Testis (tissue), 3 donors: Measurements from ENCODE around the gene DLX2. TPM values are rescaled to one million over a fixed set of nuclear protein-coding genes. Genes with fewer than 3 reads are reported as not detected.

Source experiments
- DNase-seq: peaks from one replicate; pipeline ENCODE4 v3.0.0-alpha.2; 2019
- H3K27ac ChIP-seq, 2 donors: fragments of 200-600 bp; sonication (generic); one replicate each; pipeline ENCODE4 v1.5.1; 2019
- H3K27me3 ChIP-seq: fragments of 200-600 bp; sonication (generic); one replicate; pipeline ENCODE4 v1.5.1; 2019
- H3K36me3 ChIP-seq: fragments of 200-600 bp; sonication (generic); one replicate; pipeline ENCODE4 v1.5.1; 2017; ENCODE audit warnings: low read depth; ENCODE audit errors: missing control alignments
- H3K4me1 ChIP-seq: fragments of 200-600 bp; sonication (generic); one replicate; pipeline ENCODE4 v1.5.1; 2019
- H3K4me3 ChIP-seq, 2 donors: fragments of 200-600 bp; sonication (generic); one replicate each; pipeline ENCODE4 v1.5.1; 2017 to 2019
- H3K9me3 ChIP-seq: fragments of 200-600 bp; sonication (generic); one replicate; pipeline ENCODE4 v1.5.1; 2017
- CTCF ChIP-seq, 3 experiments: fragments of 450-650 bp in 2 of 3; fragments of 200-600 bp in 1 of 3; sonication (generic) in 1 of 3; IDR thresholded peaks; one replicate each; pipeline ENCODE4 v1.5.1; 2016 to 2019; ENCODE audit warnings: antibody characterized with exemption in 3 of 3, mild to moderate bottlenecking in 2 of 3, moderate library complexity in 1 of 3
- POLR2A ChIP-seq: fragments of 450-650 bp; IDR thresholded peaks from one replicate; pipeline ENCODE4 v1.6.1; 2017; ENCODE audit warnings: antibody characterized with exemption, mild to moderate bottlenecking, moderate library complexity
- whole genome bisulfite sequencing, 2 donors: methylation state at CpG; one replicate each; pipeline ENCODE4 v1.1.5; 2018; 5-methylcytosine and 5-hydroxymethylcytosine counted together
- intact Hi-C: fragments of 100-400 bp; cut with DNase I; formaldehyde crosslinking; loops from one replicate; pipeline ENCODE4 v1.15.1; 2023; ENCODE audit warnings: low total_unique reads
- polyA plus RNA-seq: library from polyadenylated mRNA; stranded (reverse); fragments of 350-450 nt; fragmentation: Illumina TruSeq; extraction: RNeasy Lipid Tissue Mini Kit (QIAGEN cat#74804); gene quantifications from one replicate; pipeline ENCODE4 v1.2.3, GENCODE V29; 2014; ENCODE audit warnings: low read depth, low replicate concordance; ENCODE audit not compliant: insufficient read depth
- total RNA-seq, 2 donors: library from RNA; depleted of rRNA; stranded (reverse); fragments of >200 nt; gene quantifications; one replicate each; pipeline ENCODE4 v1.2.3, GENCODE V29; 2016

DLX2 gene
- total and polyA plus RNA-seq, 3 donors from 2014 or later: 0.29 to 1.1 (median 0.99) TPM

- intact Hi-C loops: no loop called here
- no peak for DNase-seq
- H3K4me1 ChIP-seq: no peaks in the 10 kb centered on the region
Observed at GRCh38 chr2:172137109-172137508, 34.4 kb upstream of the DLX2 start.

GRCh38 chr2:172135446-172135845, 32.7 kb upstream of the DLX2 start:
- no peak for DNase-seq

More at GRCh38 chr2:172137109-172137508, 34.4 kb upstream of the DLX2 start:
- Histone ChIP-seq H3K27ac (no peak overlapping the region), H3K9me3 (no peaks in the 10 kb centered on the region), H3K36me3 (no peaks in the 10 kb centered on the region), H3K27me3 (no peaks in the 10 kb centered on the region), H3K4me3 (no peak overlapping the region)
- no peak for TF ChIP-seq CTCF (IDR thresholded peaks at IDR 0.05)
- WGBS, 2 donors: 81 to 85% methylated on average over 2 of the region's 2 CpGs

GRCh38 chr2:172134270-172134669, 31.6 kb upstream of the DLX2 start:
- DNase-seq: no peak
- intact Hi-C loops: no loop called here
- no peaks in the 10 kb centered on the region for H3K4me1 ChIP-seq
- H3K9me3 ChIP-seq: no peaks in the 10 kb centered on the region
- no peak for TF ChIP-seq CTCF (IDR thresholded peaks at IDR 0.05)
- no peak for TF ChIP-seq POLR2A
- no peaks in the 10 kb centered on the region for H3K36me3 ChIP-seq
- no peak overlapping the region for H3K27ac ChIP-seq
- 70 to 93% methylated on average over 3 of the region's 3 CpGs for WGBS, 2 donors
- no peak overlapping the region for H3K4me3 ChIP-seq
- no peaks in the 10 kb centered on the region for H3K27me3 ChIP-seq

More at GRCh38 chr2:172135446-172135845, 32.7 kb upstream of the DLX2 start:
- no peaks in the 10 kb centered on the region for H3K9me3 ChIP-seq
- no peaks in the 10 kb centered on the region for H3K27me3 ChIP-seq
- no peak overlapping the region for H3K27ac ChIP-seq
- 93 to 94% methylated on average over 4 of the region's 4 CpGs for WGBS, 2 donors
- intact Hi-C loops: no loop called here
- no peaks in the 10 kb centered on the region for H3K4me1 ChIP-seq
- no peak overlapping the region for H3K4me3 ChIP-seq
- TF ChIP-seq CTCF (IDR thresholded peaks at IDR 0.05) (no peak), POLR2A (no peak)
- no peaks in the 10 kb centered on the region for H3K36me3 ChIP-seq

- no peak overlapping the region for H3K4me3 ChIP-seq
- no peak for DNase-seq
- WGBS, 2 donors: 81 to 85% methylated on average over 5 of the region's 5 CpGs
- no peak for TF ChIP-seq CTCF (IDR thresholded peaks at IDR 0.05)
- TF ChIP-seq POLR2A: no peak
- H3K4me1 ChIP-seq: no peaks in the 10 kb centered on the region
- no peak overlapping the region for H3K27ac ChIP-seq
- no peaks in the 10 kb centered on the region for H3K9me3 ChIP-seq
- no peaks in the 10 kb centered on the region for H3K36me3 ChIP-seq
- H3K27me3 ChIP-seq: no peaks in the 10 kb centered on the region
- intact Hi-C loops: no loop called here
Observed at GRCh38 chr2:172131713-172132555, 29.2 kb upstream of the DLX2 start.

- no peak for DNase-seq
- no peak for TF ChIP-seq POLR2A
- no peak overlapping the region for H3K27ac ChIP-seq
- no peak overlapping the region for H3K4me3 ChIP-seq
- H3K4me1 ChIP-seq: no peaks in the 10 kb centered on the region
- no peaks in the 10 kb centered on the region for H3K9me3 ChIP-seq
- H3K36me3 ChIP-seq: no peaks in the 10 kb centered on the region
- intact Hi-C loops: no loop called here
- no peaks in the 10 kb centered on the region for H3K27me3 ChIP-seq
Observed at GRCh38 chr2:172129404-172129803, 26.7 kb upstream of the DLX2 start.
